Uterus (tissue), 2 donors: ENCODE results near the gene MAP1B.

Experiments used
- CTCF ChIP-seq, 4 experiments: fragments of 200-600 bp in 2 of 4; fragments of 450-650 bp in 2 of 4; sonication (generic) in 2 of 4; IDR thresholded peaks; one replicate each; pipeline ENCODE4 v1.5.1; 2016 to 2019; ENCODE audit warnings: antibody characterized with exemption in 4 of 4, mild to moderate bottlenecking in 2 of 4, moderate library complexity in 1 of 4
- POLR2A ChIP-seq, 2 donors: fragments of 450-650 bp; IDR thresholded peaks; one replicate each; pipeline ENCODE4 v1.6.1; 2016; ENCODE audit warnings: antibody characterized with exemption in 2 of 2, mild to moderate bottlenecking in 1 of 2, moderate library complexity in 1 of 2

GRCh38 chr5:72216756-72217155, 109.5 kb downstream of the MAP1B start:
- no peak for TF ChIP-seq CTCF (IDR thresholded peaks at IDR 0.05)
- no peak for TF ChIP-seq POLR2A (IDR thresholded peaks at IDR 0.05)
